ENCODE measurements around the gene GDF15.
"Not testable (repeated sequence)": the region's sequence is repeated elsewhere in the genome, so short reads cannot be mapped to it uniquely, and the experiment has no call there.

The GDF15 gene

DNA sequence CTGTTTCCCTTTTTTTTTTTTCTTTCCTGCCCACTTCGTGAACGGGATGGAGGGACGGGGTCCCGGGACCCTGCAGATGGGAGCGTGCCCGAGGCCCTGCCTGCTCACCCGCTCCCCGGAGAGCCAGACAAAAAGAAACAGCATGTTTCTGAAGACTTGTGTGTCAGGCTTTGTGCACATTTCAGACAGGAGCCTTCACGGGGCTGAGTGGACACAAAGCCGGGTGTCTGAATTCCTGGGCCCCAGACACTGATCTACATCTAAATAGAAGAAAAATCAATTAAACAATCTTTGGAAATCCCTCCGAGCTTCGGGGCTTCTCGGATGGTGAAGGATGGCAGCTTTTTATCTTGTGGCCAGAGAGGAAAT is 41.4 kb upstream of the GDF15 start:
- no peak overlapping the region for H3K27ac ChIP-seq
- TF ChIP-seq, protein P1, sequence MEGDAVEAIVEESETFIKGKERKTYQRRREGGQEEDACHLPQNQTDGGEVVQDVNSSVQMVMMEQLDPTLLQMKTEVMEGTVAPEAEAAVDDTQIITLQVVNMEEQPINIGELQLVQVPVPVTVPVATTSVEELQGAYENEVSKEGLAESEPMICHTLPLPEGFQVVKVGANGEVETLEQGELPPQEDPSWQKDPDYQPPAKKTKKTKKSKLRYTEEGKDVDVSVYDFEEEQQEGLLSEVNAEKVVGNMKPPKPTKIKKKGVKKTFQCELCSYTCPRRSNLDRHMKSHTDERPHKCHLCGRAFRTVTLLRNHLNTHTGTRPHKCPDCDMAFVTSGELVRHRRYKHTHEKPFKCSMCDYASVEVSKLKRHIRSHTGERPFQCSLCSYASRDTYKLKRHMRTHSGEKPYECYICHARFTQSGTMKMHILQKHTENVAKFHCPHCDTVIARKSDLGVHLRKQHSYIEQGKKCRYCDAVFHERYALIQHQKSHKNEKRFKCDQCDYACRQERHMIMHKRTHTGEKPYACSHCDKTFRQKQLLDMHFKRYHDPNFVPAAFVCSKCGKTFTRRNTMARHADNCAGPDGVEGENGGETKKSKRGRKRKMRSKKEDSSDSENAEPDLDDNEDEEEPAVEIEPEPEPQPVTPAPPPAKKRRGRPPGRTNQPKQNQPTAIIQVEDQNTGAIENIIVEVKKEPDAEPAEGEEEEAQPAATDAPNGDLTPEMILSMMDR (conservative IDR thresholded peaks at IDR 0.05), result no peak
- TF ChIP-seq ZFX (IDR thresholded peaks at IDR 0.05), result no peak

DNA sequence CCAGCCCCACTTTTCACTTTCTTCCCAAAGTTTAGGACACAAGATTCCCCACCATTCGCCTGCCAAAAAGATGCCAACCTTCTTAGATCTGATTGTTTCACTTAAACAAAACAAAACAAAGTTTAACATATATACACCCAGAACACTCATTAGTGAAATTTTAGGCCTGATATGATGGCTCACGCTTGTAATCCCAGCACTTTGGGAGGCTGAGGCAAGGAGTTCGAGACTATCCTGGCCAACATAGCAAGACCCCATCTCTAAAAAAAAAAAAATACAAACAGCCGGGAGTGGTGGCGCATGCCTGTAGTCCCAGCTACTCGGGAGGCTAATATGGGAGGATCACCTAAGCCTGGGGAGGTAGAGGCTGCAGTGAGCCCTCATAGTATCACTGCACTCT is 40.7 kb upstream of the GDF15 start:
- TF ChIP-seq ZFX (IDR thresholded peaks at IDR 0.05), result no peak
- TF ChIP-seq, protein P1 (conservative IDR thresholded peaks at IDR 0.05), result no peak
- H3K27ac ChIP-seq, result no peak overlapping the region

DNA sequence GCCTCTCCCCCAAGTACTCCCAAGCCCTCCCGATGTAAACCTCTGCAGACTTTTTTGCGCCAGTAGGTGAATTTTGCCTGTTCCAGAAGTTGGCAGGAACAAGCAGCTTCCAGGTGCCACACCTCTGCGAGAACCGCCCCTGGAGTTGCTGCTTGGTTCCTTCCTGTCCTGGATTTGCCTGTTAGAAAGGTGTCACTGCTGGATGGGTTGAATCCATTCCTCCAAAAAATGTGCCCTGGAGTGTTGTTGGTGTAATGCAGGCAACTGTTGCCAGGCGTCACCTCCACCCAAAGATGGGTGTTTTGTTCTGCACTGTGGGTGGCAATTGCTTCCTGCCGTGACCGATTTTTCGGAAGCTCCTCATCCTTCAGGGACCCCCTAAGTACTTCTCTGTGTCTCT is 39.9 kb upstream of the GDF15 start:
- TF ChIP-seq, protein P1 (conservative IDR thresholded peaks at IDR 0.05), result no peak
- TF ChIP-seq ZFX (IDR thresholded peaks at IDR 0.05), result no peak
- no peak overlapping the region for H3K27ac ChIP-seq

DNA sequence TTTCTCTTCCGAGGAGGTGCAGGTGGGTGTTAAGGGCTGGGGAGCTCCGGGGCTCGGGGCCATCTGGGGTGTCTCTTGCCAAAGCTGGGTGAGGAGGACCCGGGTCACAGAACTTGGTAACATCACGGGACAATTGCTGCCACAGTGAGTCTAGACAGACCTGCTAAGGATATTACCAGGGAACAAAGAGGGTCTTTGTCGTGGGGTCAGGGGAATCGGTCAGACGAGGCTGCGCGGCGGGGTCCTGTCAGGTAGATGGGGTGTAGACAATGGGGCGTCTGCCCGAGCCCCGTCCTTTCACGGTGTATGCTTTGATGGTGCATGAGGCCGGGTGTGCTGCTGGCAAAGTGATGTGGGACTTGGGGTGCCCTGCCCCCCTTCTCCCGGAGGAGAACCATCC is 37.8 kb upstream of the GDF15 start:
- TF ChIP-seq ZFX (IDR thresholded peaks at IDR 0.05), result no peak
- no peak overlapping the region for H3K27ac ChIP-seq

DNA sequence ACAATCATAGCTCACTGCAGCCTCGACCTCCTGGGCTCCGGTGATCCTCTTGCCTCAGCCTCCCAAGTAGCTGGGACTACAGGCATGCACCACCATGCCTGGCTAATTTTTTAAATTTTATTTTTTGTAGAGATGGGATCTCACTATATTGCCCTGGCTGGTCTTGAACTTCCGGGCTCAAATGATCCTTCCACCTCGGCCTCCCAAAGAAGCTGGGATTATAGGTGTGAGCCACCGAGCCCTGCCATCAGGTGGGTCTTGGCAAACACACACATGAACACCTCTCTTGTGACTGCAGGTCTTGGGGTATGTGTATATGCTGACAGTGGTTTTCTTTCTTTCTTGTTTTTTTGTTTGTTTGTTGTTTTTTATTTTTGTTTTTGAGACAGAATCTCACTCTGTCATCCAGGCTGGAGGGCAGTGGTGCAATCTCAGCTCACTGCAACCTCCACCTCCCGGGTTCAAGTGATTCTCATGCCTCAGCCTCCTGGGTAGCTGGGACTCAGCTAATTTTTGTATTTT is 37.1 kb upstream of the GDF15 start:
- H3K27ac ChIP-seq, result not testable (repeated sequence)

DNA sequence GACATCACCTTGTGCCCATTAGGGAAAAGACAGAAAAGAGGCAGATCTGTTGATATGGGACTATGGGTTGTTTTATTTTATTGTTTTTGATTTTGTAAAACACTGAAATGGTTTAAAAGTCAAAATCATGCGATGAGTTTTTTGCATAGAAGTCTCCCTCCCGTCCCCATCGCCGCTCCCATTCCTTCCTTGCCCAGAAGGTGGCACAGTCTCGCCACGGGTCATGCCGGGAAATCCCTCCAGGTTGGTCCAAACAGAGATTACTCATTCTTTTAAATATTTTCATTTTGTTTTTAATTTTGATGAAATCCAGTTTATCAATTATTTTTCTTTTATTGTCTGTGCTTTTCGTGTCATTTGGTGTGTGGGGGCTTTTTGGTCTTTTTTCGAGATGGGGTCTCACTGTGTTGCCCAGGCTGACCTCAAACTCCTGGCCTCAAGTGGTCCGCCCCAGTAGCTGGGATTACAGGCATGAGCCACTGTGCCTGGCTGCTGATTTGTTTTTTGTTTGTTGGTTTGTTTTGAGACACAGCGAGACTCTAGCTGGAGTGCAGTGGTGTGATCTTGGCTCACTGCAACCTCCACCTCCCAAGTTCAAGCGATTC is 36.3 kb upstream of the GDF15 start:
- H3K27ac ChIP-seq, result no peak overlapping the region; the same call in 1 of the 2 replicates
- TF ChIP-seq, protein P1 (conservative IDR thresholded peaks at IDR 0.05), result peak; percentile 91
- no peak for TF ChIP-seq ZFX (IDR thresholded peaks at IDR 0.05)

DNA sequence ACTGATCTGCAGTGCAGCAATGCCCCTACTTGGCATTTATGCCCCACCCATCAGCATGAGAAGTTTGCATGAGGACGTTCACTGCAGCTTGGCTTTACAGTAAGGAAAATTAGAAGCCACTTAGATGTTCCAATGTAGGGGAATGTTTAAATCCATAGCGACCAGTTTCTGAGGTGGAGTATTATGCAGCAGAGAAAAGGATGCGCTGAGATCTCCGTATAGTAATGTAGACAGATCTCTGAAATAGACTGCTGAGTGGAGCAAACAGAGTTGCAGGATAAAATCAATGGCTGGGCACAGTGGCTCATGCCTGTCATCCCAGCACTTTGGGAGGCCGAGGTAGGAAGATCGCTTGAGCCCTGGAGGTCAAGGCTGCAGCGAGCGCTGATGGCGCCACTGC is 35.5 kb upstream of the GDF15 start:
- no peak overlapping the region for H3K27ac ChIP-seq
- no peak for TF ChIP-seq ZFX (IDR thresholded peaks at IDR 0.05)
- TF ChIP-seq, protein P1 (conservative IDR thresholded peaks at IDR 0.05), result no peak

DNA sequence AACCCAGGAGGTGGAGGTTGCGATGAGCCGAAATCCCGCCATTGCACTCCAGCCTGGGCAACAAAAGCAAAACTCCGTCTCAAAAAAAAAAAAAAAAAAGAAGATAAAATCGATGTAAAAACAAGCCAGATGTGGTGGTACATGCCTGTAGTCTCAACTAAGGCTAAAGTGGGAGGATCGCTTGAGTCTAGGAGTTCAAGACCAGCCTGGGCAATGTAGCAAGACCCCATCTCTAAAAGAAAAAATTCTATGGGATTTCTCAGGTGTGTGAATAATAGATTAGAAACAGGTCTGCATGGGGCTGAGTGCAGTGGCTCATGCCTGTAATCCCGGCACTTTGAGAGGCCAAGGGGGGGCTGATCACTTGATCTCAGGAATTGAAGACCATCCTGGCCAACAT is 34.4 kb upstream of the GDF15 start:
- no peak overlapping the region for H3K27ac ChIP-seq
- TF ChIP-seq, protein P1 (conservative IDR thresholded peaks at IDR 0.05), result no peak
- TF ChIP-seq ZFX (IDR thresholded peaks at IDR 0.05), result no peak
